Ascending aorta (tissue), 2 donors: ENCODE results near the gene MMP26. TPM values are rescaled to one million over a fixed set of nuclear protein-coding genes. Genes with fewer than 3 reads are reported as not detected.

Experiments used
- DNase-seq, 2 donors: peaks; one replicate each; pipeline ENCODE4 v3.0.0-alpha.2; 2019; ENCODE audit warnings: low spot score in 2 of 2
- H3K27ac ChIP-seq, 2 donors: fragments of 200-600 bp; sonication (generic); one replicate each; pipeline ENCODE4 v1.5.1; 2016 to 2017; ENCODE audit warnings: mild to moderate bottlenecking in 1 of 2
- H3K27me3 ChIP-seq: fragments of 200-600 bp; sonication (generic); one replicate; pipeline ENCODE4 v1.5.1; 2017
- H3K36me3 ChIP-seq, 2 donors: fragments of 200-600 bp; sonication (generic); one replicate each; pipeline ENCODE4 v1.5.1; 2016
- H3K4me1 ChIP-seq, 2 donors: fragments of 200-600 bp; sonication (generic); one replicate each; pipeline ENCODE4 v1.5.1; 2016 to 2017; ENCODE audit warnings: mild to moderate bottlenecking in 1 of 2
- H3K4me3 ChIP-seq, 2 donors: fragments of 200-600 bp; sonication (generic); one replicate each; pipeline ENCODE4 v1.5.1; 2016 to 2017; ENCODE audit warnings: mild to moderate bottlenecking in 1 of 2
- H3K9me3 ChIP-seq, 2 donors: fragments of 200-600 bp; sonication (generic); one replicate each; pipeline ENCODE4 v1.5.1; 2016
- intact Hi-C: fragments of 100-400 bp; cut with DNase I; formaldehyde crosslinking; loops from one replicate; pipeline ENCODE4 v1.15.1; 2023
- total RNA-seq: library from RNA; depleted of rRNA; stranded (reverse); fragments of >200 nt; gene quantifications from one replicate; pipeline ENCODE4 v1.1.0, GENCODE V29; 2016
- TF ChIP-seq, protein P1 (sequence below), 3 experiments: fragments of 200-600 bp in 2 of 3; fragments of 450-650 bp in 1 of 3; sonication (generic) in 2 of 3; IDR thresholded peaks; one replicate each; pipeline ENCODE4 v1.5.1; 2016 to 2019; ENCODE audit warnings: antibody characterized with exemption in 3 of 3, mild to moderate bottlenecking in 1 of 3, moderate library complexity in 1 of 3

The MMP26 gene
- total RNA-seq, result not detected

DNA sequence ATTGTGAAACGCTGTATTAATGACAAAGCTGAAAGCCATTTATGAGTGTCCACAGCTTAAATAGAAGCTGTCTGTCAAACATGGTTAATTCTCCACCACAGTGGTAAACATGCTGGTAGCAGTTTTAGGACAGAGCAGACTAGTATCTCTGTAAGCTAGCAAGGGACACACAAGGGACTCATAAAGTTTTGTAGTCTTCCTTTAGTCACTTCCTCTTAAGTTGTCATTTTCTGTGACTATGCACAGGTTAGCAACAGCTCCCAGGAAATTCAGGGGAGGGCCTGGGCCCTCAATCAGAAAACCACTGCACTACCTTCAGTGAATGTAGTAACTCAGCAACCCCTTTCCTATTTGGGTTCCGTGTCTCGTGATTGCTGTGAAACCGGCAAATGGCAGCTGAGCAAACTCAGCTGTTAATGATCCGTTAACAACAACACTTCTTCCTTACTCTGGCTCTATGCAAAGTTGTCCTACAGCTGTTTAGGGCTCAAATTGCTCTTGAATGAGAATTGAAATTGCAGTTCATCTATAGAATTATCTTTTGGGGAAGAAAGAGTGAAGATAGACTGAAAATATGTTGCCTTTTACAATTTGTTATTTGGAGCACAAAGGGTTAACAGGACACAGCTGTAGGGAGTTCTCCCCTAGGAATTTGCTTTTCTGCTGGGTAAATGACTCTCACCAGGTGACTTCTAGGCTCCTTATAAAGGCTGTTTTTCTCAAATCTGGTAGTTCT lies at the start of gene MMP26:
Gene MMP26, plus strand, starts transcription at position 731 of the 736 bp plus-strand sequence.
- no peaks in the 10 kb centered on the region for H3K9me3 ChIP-seq
- DNase-seq, result no peak
- intact Hi-C loops, result no loop called here
- H3K27ac ChIP-seq, result no peak within 1 kb of the TSS
- TF ChIP-seq, protein P1, sequence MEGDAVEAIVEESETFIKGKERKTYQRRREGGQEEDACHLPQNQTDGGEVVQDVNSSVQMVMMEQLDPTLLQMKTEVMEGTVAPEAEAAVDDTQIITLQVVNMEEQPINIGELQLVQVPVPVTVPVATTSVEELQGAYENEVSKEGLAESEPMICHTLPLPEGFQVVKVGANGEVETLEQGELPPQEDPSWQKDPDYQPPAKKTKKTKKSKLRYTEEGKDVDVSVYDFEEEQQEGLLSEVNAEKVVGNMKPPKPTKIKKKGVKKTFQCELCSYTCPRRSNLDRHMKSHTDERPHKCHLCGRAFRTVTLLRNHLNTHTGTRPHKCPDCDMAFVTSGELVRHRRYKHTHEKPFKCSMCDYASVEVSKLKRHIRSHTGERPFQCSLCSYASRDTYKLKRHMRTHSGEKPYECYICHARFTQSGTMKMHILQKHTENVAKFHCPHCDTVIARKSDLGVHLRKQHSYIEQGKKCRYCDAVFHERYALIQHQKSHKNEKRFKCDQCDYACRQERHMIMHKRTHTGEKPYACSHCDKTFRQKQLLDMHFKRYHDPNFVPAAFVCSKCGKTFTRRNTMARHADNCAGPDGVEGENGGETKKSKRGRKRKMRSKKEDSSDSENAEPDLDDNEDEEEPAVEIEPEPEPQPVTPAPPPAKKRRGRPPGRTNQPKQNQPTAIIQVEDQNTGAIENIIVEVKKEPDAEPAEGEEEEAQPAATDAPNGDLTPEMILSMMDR (IDR thresholded peaks at IDR 0.05), result no peak
- no peaks in the 10 kb centered on the region for H3K36me3 ChIP-seq
- H3K4me3 ChIP-seq, result no peak within 1 kb of the TSS
- H3K4me1 ChIP-seq, result no peaks in the 10 kb centered on the region
- H3K27me3 ChIP-seq, result no peaks in the 10 kb centered on the region

DNA sequence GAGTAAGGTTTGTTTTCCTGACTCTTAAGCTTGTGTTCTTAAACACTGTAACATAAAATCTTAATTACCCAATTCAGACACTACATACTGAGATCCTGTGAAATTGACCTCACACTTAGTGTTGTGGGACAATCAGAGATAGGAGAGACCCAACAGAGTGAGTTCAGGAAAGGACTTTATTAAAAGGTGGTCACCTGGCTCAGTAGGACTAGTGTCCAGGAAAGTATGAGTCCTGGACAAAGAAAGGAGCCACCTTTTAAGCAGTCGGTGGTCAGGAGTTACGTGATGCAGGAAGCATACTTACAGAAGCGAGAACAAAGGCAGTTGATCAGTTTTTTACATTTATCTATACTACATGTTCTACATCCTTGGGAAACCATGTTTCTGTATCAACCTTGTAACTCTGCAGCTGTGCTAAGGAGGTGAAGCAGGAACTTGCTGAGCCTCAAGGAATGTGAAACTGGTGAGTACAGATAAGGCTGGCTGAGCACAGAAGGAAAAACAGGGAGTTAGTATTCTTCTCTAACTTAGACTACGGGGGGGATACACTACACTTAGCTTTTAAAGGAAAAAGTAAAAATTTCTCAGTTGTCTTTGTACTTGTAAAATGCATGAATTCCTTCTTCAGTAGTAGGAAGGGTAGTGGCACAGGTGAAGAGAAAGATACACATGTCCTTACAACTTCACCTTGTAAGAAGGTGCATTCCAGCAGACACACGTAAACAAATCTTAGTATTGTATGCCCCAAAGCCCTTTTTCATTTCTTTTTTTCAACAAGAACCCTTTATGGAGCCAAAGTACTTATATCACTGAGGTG lies 45.7 kb upstream of the MMP26 start:
- DNase-seq, result no peak
- intact Hi-C loops, result no loop called here
- Histone ChIP-seq H3K27me3 (no peaks in the 10 kb centered on the region), H3K9me3 (no peaks in the 10 kb centered on the region), H3K27ac (no peak overlapping the region), H3K4me1 (no peaks in the 10 kb centered on the region), H3K4me3 (no peak overlapping the region), H3K36me3 (no peaks in the 10 kb centered on the region)
- TF ChIP-seq, protein P1 (IDR thresholded peaks at IDR 0.05), result no peak

DNA sequence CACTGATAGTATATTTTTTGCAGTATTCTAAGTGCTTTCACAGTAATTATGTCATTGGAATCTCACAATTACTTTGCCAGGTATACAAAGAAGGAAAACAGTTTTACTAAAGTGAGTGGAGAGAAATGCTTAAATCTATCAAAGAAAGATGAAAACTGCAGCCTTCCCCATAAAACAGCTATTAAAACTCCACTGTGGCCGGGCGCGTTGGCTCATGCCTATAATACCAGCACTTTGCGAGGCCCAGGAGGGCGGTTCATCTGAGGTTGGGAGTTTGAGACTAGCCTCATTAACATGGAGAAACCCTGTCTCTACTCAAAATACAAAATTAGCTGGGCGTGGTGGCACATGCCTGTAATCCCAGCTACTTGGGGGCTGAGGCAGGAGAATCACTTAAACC lies 41.7 kb upstream of the MMP26 start:
- Histone ChIP-seq H3K27me3 (no peaks in the 10 kb centered on the region), H3K36me3 (no peaks in the 10 kb centered on the region), H3K9me3 (no peaks in the 10 kb centered on the region), H3K4me3 (no peak overlapping the region), H3K27ac (no peak overlapping the region), H3K4me1 (no peaks in the 10 kb centered on the region)
- no peak for DNase-seq
- intact Hi-C loops, result no loop called here
- TF ChIP-seq, protein P1 (IDR thresholded peaks at IDR 0.05), result no peak

DNA sequence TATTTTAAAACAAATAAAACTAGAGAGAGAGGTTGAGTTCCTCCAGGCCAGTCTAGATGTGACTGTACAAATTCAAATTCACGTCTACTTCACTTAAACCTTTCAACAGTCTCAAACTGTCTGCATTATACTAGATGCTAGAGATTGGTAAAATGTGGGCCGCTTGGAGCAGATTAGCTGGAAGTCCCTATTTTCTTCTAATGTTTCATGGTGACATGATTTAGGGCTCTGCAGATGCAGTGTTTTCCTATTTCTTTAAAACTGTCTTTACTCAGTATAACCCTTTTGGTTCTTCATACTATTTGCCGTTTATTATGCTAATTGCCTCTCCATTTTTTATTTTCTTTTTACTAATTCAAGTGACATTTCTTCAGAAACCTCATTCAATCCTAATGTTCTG lies 40.4 kb upstream of the MMP26 start:
- no peak for DNase-seq
- intact Hi-C loops, result no loop called here
- H3K4me3 ChIP-seq, result no peak overlapping the region
- no peaks in the 10 kb centered on the region for H3K27me3 ChIP-seq
- no peaks in the 10 kb centered on the region for H3K4me1 ChIP-seq
- no peak overlapping the region for H3K27ac ChIP-seq
- TF ChIP-seq, protein P1 (IDR thresholded peaks at IDR 0.05), result no peak
- no peaks in the 10 kb centered on the region for H3K9me3 ChIP-seq
- H3K36me3 ChIP-seq, result no peaks in the 10 kb centered on the region

DNA sequence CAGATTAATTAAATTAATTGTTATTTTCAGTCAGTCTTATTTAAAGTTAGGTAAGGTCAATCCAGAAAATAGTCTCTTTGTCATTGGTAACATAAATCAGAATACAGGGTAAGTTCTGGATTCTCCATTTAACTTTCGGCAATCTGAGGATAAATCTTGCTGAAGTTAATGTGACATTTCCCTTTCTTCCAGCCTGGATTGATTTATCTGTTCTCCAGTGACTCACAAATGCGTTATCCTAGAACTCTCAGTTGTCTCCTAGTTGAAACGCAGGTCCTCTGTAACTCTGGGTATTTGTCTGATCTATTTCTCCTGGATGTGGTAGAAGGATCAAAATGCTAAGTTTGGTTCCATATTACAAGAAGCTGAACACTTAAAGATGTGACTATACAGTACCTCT lies 39.8 kb upstream of the MMP26 start:
- H3K36me3 ChIP-seq, result no peaks in the 10 kb centered on the region
- intact Hi-C loops, result no loop called here
- DNase-seq, result no peak
- H3K27ac ChIP-seq, result no peak overlapping the region
- H3K27me3 ChIP-seq, result no peaks in the 10 kb centered on the region
- no peak overlapping the region for H3K4me3 ChIP-seq
- H3K4me1 ChIP-seq, result no peaks in the 10 kb centered on the region
- TF ChIP-seq, protein P1 (IDR thresholded peaks at IDR 0.05), result no peak
- H3K9me3 ChIP-seq, result no peaks in the 10 kb centered on the region
